GM12801 (cell line): Measurements from ENCODE around the gene ENTHD1.

Experiments used
- TF ChIP-seq, protein P1 (sequence below): IDR thresholded peaks from one replicate; pipeline ENCODE4 v1.5.1; 2011; ENCODE audit warnings: control low read depth; ENCODE audit not compliant: insufficient read length; ENCODE audit errors: extremely low read depth

Gene ENTHD1

DNA sequence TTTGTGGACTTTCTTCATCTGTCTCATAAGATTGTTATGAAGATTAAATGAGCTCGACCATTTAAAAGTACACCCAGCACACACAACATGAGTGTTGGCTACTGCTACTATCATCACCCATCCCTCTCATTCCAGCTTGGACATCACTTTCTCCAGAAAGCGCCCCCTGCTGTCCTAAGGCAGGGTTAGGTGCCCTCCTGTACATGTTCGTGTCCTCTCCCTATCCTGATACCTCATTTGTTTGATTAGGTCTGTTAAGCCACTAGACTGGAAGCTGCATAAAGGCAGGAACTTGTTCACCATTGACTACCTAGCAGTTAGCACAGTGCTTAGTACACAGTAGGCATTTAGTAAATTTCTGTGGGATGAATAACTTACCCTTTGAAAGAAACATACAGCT, 85.5 kb downstream of the ENTHD1 start:
- TF ChIP-seq, protein P1, sequence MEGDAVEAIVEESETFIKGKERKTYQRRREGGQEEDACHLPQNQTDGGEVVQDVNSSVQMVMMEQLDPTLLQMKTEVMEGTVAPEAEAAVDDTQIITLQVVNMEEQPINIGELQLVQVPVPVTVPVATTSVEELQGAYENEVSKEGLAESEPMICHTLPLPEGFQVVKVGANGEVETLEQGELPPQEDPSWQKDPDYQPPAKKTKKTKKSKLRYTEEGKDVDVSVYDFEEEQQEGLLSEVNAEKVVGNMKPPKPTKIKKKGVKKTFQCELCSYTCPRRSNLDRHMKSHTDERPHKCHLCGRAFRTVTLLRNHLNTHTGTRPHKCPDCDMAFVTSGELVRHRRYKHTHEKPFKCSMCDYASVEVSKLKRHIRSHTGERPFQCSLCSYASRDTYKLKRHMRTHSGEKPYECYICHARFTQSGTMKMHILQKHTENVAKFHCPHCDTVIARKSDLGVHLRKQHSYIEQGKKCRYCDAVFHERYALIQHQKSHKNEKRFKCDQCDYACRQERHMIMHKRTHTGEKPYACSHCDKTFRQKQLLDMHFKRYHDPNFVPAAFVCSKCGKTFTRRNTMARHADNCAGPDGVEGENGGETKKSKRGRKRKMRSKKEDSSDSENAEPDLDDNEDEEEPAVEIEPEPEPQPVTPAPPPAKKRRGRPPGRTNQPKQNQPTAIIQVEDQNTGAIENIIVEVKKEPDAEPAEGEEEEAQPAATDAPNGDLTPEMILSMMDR, result no peak

DNA sequence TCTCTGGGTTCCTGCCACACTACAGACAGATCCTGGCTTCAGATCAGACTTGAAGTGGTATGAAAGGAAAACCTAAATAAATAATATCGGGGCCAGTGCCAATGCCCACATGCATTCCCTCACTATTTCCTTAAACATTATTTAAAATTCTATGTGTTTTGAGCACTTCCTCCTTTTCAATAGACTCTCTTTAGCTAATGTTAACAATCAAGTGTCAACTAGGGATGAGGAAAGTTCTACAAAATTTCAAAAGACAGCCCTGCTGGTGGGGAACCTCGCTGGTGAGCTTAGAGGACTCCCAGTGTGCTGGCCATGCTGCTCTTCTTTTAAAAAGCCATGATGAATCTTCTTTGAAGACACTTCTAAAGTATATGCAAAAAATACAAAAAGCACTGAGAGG, 87.5 kb downstream of the ENTHD1 start:
- TF ChIP-seq, protein P1, result no peak

DNA sequence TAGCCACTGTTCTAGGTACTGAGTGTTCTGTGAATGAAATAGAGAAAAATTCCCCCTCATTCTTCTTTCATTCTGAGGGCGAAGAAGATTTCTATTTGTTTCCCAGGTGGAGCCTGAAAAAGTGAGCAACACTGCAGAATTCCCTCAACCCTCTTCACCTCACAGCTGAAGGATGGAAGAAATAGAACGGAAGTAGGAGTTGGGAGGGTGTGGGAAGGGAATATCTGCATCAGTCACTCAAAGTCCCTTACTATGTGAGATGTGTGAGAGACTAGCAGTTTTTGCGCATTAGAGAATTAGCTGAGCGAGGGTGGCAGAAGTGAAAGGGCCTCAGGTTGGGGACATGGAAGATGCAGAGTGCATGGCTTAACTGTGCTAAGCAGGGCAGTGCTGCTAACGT, 88.4 kb downstream of the ENTHD1 start:
- TF ChIP-seq, protein P1, result no peak

DNA sequence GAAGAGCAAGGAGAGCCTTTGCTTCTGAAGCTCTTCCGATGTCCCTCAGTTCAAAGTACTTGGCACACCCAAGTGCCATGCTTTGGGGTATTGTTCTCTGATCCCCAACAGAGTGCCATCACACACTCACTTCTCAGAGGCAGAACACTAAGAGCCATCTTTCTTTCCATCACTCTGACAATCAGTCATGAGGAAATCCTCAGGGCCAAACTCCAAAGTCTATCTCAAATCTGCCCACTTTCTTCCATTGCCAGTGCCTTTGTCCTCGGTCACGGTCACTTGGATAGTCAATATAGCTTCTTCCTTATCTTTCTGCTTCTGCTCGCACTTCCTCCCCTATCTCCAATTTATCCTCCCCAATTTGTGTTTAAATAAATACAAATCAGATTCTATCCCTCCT, 90.9 kb downstream of the ENTHD1 start:
- TF ChIP-seq, protein P1, result no peak

DNA sequence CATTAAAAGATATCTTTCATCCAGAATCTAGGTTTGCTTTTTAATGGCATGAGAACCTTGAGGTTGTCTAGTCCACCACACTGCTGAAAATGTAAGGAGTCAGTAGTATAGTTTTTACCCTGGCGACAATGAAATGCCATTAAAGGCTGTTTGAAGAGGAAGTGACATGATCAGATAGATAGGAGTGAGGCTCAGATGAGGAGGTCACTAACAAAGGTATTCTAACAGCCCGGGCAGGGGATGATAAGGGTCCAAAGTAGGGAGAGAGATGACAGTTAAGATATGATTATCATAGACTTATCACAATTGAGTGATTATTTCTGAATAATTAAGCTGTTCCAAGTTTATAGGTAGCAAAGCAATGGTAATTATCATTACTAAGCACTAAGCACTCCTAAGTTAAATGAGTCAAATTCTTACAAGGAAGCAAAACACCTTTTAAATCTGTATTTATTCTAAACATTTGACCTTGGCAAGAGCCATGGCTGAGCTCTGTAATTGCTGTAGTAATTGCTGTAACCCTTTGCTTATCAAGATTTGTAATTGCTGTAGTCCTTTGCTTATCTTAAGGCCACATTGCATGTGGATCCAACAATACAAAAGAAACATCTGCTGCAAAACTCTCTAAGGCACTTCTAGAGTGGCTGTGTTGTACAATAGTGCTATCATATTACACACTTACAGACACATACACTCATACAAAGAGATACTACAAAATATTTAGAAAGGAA, 92.6 kb downstream of the ENTHD1 start:
- TF ChIP-seq, protein P1, result no peak

DNA sequence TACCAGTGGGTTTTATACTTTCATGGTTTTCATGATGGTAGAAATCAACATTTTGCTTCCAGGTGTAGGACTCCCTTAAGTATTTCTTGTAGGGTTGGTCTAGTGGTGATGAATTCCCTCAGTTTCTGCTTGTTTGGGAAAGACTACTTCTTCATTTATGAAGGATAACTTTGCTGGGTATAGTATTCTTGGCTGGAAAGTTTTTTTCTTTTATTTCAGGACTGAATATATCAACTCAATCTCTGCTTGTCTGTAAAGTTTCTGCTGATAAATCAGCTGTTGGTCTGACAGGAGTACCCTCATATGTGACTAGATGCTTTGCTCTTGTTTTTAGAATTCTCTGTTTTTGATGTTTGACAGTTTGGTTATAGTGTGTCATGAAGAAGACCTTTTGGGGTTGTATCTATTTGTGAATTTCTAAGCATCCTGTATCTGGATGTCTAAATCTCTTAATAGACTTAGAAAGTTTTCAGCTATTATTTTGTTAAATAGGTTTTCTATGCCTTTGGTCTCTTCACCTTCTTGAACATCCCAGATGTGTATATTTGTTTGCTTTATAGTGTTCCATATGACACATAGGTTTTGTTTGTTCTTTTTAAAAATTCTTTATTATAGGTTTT, 95.9 kb downstream of the ENTHD1 start:
- TF ChIP-seq, protein P1, result no peak

DNA sequence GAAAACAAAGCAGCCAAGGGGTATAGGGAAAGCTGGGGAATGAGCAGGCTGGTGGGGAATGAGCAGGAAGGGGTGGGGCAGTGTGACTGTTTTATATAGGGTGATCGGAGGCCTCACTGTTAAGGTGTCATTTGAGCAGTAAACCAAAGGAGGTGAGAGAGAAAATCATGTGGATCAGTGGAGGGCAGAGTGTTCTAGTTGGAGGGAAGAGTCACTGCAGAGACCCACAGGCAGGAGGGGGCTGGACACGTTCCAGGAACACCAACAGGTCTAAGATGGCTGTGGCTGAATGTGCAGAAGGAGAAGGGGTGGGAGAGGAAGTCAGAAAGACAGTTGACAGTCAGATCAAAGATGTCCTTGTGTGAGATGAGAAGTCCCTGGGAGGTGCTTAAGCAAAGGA, 103.8 kb downstream of the ENTHD1 start:
- TF ChIP-seq, protein P1, result no peak
